ENCODE results near the gene IL11RA.

Gene IL11RA

GRCh38 chr9:34624475-34625185, 27.4 kb upstream of the IL11RA start:
- DNase-seq (ENCODE audit: low spot score) = no peak

DNA sequence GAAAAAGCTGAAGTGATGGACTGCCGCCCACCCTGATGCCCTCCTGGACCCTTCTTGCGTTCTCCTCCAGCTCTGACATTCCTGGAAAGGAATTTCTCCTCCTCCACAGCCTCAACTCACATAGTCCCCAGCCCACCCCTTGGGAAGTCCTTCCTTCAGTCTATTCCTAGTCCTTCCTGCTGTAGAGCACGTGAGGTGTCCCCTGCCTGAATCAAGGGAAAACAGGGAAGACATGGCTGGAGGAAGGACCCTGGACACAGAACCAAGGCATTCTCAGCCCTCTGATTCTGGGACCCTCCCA, 26.8 kb upstream of the IL11RA start:
- no peak for TF ChIP-seq CTCF (IDR thresholded peaks at IDR 0.05; ENCODE audit: extremely low read depth, missing control alignments)
- no peak for DNase-seq (ENCODE audit: low spot score)

More at GRCh38 chr9:34624475-34625185, 27.4 kb upstream of the IL11RA start:
- TF ChIP-seq CTCF (IDR thresholded peaks at IDR 0.05; ENCODE audit: extremely low read depth, missing control alignments) = no peak

DNA sequence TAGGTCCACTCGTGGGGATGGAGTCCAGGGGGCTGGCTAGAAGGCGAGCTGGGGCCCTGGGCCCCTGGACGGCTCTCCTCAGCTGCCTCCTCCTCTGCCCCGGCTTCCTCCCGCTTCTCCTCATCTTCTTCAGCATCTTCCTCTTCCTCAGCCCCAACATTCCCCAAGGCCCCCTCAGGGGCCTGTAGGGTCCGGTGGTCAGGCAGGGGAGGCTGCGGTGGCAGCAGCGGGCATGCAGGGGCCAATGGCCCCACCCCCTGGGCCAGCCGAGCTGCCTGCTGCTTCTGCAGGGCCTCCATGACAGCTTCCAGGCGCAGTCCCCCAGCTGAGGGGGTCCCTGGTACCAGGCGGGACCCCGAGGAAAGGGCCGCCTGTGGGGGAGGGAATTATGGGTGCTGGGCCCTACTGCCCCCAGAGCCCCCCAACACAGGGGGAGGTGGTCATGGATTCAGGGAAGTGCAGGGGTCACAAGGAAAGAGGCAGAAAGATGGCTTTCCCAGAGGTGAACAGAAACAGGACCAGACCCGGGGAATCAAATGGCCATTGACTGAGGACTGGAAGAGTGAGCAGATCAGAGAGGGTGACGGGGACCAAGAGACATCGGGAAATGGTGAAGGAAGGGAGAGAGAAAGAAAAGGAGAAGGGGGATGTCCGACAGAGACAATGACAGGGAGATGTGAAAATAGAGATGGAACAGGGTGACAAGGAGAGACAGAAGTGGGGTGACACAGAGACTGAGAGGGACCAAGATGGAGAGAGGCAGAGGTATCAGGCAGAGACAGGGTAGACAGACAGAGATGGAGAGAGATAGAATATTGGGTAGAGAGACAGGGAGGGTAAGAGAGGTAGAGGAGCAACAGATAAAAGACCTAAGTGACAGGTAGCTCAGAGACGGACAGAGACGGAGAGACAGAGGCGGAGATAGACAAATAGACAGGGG, 24.0 kb upstream of the IL11RA start:
- DNase-seq (ENCODE audit: low spot score) = no peak
- TF ChIP-seq CTCF (IDR thresholded peaks at IDR 0.05; ENCODE audit: extremely low read depth, missing control alignments) = no peak

DNA sequence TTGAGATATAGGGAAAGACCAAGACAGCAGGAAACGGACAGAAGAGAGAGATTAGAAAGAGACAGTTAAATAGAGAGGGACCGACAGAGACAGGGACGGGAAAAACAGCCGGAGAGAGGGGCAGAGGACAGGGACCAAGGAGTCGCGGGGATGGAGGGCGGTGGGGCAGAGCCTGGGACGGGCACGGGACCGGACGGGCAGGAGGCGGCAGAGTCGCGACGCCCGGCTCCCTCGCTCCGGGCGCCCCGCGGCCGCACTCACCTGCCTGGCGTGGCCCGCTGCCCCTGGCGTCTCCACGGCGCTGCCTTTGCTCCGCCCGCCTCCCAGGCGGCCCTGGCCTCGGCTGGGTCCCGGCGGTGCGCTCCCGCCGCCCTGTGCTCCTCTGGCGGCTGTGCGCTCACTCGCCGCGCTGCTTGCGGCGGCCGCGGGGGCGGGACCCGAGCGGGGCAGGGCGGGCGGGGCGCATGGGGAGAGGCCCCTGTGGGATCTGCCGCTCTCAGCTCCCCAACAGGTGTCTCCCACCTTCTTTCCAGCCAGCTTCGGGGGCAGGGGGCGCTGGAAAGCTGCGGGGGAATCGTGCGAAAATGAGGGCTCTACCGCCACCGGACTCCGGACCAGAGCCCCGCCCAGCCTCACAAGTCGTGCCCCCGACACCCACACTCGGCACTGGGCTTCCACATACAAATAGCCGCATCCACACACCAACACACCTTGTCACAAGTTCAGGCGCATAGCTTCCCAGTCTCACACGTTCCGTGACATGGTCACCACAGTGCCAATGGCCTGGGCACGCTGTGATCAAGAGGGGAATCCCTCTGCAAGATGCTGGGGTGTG, 23.1 kb upstream of the IL11RA start, which contains the start of gene ARID3C:
ARID3C (minus strand) TSS at position 411 of the 835 bp plus-strand sequence. CDS start 1,052 bp downstream, outside the sequence.
- no peak for TF ChIP-seq CTCF (IDR thresholded peaks at IDR 0.05; ENCODE audit: extremely low read depth, missing control alignments)
- DNase-seq (ENCODE audit: low spot score) = peak; percentile 67

GRCh38 chr9:34629491-34629808, 22.5 kb upstream of the IL11RA start:
- DNase-seq (ENCODE audit: low spot score) = no peak
- no peak for TF ChIP-seq CTCF (IDR thresholded peaks at IDR 0.05; ENCODE audit: extremely low read depth, missing control alignments)

GRCh38 chr9:34630402-34631154, 21.4 kb upstream of the IL11RA start:
- DNase-seq (ENCODE audit: low spot score) = no peak
- no peak for TF ChIP-seq CTCF (IDR thresholded peaks at IDR 0.05; ENCODE audit: extremely low read depth, missing control alignments)
